Hepatocyte (in vitro differentiated cells): Measurements from ENCODE around the gene DENND6B. TPM values are rescaled to one million over a fixed set of nuclear protein-coding genes. Genes with fewer than 3 reads are reported as not detected.
A peak's percentile ranks its signal among the peaks of the same experiment; 100 is the strongest.

Source experiments
- DNase-seq: peaks from one replicate; pipeline ENCODE4 v3.0.0-alpha.2; 2016; ENCODE audit warnings: low spot score
- H2AFZ ChIP-seq: fragments of 200-600 bp; sonication (generic); 2 replicates; pipeline ENCODE4 v1.6.0; 2016; ENCODE audit warnings: antibody characterized with exemption, mild to moderate bottlenecking
- H3K27ac ChIP-seq: fragments of 200-600 bp; sonication (generic); 2 replicates; pipeline ENCODE4 v1.5.1; 2016; ENCODE audit warnings: mild to moderate bottlenecking
- H3K27me3 ChIP-seq: fragments of 200-600 bp; sonication (generic); 2 replicates; pipeline ENCODE4 v1.6.1; 2016
- H3K36me3 ChIP-seq: fragments of 200-600 bp; sonication (generic); replicated peaks from 2 replicates; pipeline ENCODE4 v1.5.1; 2016; ENCODE audit warnings: low read depth; ENCODE audit not compliant: insufficient read depth
- H3K4me1 ChIP-seq: fragments of 200-600 bp; sonication (generic); 2 replicates; pipeline ENCODE4 v1.5.1; 2016; ENCODE audit warnings: mild to moderate bottlenecking, moderate library complexity; ENCODE audit not compliant: insufficient read depth
- H3K4me2 ChIP-seq: fragments of 200-600 bp; sonication (generic); 2 replicates; pipeline ENCODE4 v1.6.0; 2016
- H3K4me3 ChIP-seq: fragments of 200-600 bp; sonication (generic); 2 replicates; pipeline ENCODE4 v1.5.1; 2016; ENCODE audit warnings: mild to moderate bottlenecking
- H3K79me2 ChIP-seq: fragments of 200-600 bp; sonication (generic); 2 replicates; pipeline ENCODE4 v1.6.0; 2017; ENCODE audit warnings: mild to moderate bottlenecking
- H3K9me2 ChIP-seq: fragments of 200-600 bp; sonication (generic); replicated peaks from 2 replicates; pipeline ENCODE4 v1.6.0; 2017; ENCODE audit warnings: mild to moderate bottlenecking; ENCODE audit not compliant: insufficient read depth
- H3K9me3 ChIP-seq: fragments of 200-600 bp; sonication (generic); 2 replicates; pipeline ENCODE4 v1.5.1; 2016; ENCODE audit warnings: low read depth, mild to moderate bottlenecking
- H4K20me1 ChIP-seq: fragments of 200-600 bp; sonication (generic); 2 replicates; pipeline ENCODE4 v1.6.0; 2016; ENCODE audit warnings: mild to moderate bottlenecking; ENCODE audit not compliant: insufficient read depth, poor library complexity, severe bottlenecking
- CTCF ChIP-seq: fragments of 200-600 bp; sonication (generic); IDR thresholded peaks from 2 replicates; pipeline ENCODE4 v1.5.1; 2016; ENCODE audit warnings: antibody characterized with exemption, mild to moderate bottlenecking; ENCODE audit not compliant: poor library complexity
- EZH2 ChIP-seq: fragments of 200-600 bp; sonication (generic); IDR thresholded peaks from 2 replicates; pipeline ENCODE4 v1.6.1; 2016; ENCODE audit warnings: antibody characterized with exemption, mild to moderate bottlenecking, borderline replicate concordance
- EZH2phosphoT487 ChIP-seq: fragments of 200-600 bp; sonication (generic); IDR thresholded peaks from one replicate; pipeline ENCODE4 v1.6.1; 2018; ENCODE audit warnings: antibody characterized with exemption, mild to moderate bottlenecking, low read depth, moderate library complexity; ENCODE audit not compliant: unreplicated experiment, severe bottlenecking
- WGBS: methylation state at CpG from one replicate; pipeline ENCODE4 v1.1.6; 2016; ENCODE audit warnings: low lambda C conversion rate; ENCODE audit errors: missing lambda C conversion rate; 5-methylcytosine and 5-hydroxymethylcytosine counted together
- polyA plus RNA-seq: library from polyadenylated mRNA; unstranded; fragments of >200 nt; fragmentation: Nextera tagmentation; extraction: Ambion mirVana; gene quantifications from 2 replicates; pipeline ENCODE4 v1.2.1, GENCODE V29; 2016
- total RNA-seq: library from RNA; depleted of rRNA; stranded (reverse); fragments of >200 nt; gene quantifications from 2 replicates; pipeline ENCODE4 v1.2.3, GENCODE V29; 2014

Gene DENND6B
- total and polyA plus RNA-seq, 2 experiments from 2014 or later = 3.3 to 8.7 TPM

- no peaks in the 10 kb centered on the region for H3K36me3 ChIP-seq
- H3K9me3 ChIP-seq = no peaks in the 10 kb centered on the region
- no peaks in the 10 kb centered on the region for H3K9me2 ChIP-seq
- no peaks in the 10 kb centered on the region for H3K79me2 ChIP-seq
- peak within 1 kb of the TSS; percentile 99 for H3K4me2 ChIP-seq
- peak; percentile 53 for DNase-seq
- peaks cover 28% of the 10 kb centered on the region for H3K27me3 ChIP-seq
- WGBS = 1% methylated on average over 11 of the region's 92 CpGs
- peak within 1 kb of the TSS; percentile 45 for H2AFZ ChIP-seq
- no peak for TF ChIP-seq CTCF
- H3K4me3 ChIP-seq = peak within 1 kb of the TSS; percentile 29
- peaks cover 34% of the 10 kb centered on the region for H3K4me1 ChIP-seq
- H3K27ac ChIP-seq = no peak within 1 kb of the TSS
- H4K20me1 ChIP-seq = peaks cover under 1% of the 10 kb centered on the region
Measured at GRCh38 chr22:50269970-50270665, 56.7 kb downstream of the DENND6B start, which contains the start of gene MAPK11. MAPK11 (minus strand) TSS chr22:50270380; CDS start chr22:50270292, 88 bp downstream.

- H2AFZ ChIP-seq = no peak overlapping the region
- no peaks in the 10 kb centered on the region for H4K20me1 ChIP-seq
- peaks cover 28% of the 10 kb centered on the region for H3K27me3 ChIP-seq
- no peaks in the 10 kb centered on the region for H3K9me3 ChIP-seq
- TF ChIP-seq EZH2 = peak; percentile 28
- TF ChIP-seq EZH2phosphoT487 = no peak
- no peak for TF ChIP-seq CTCF
- H3K4me2 ChIP-seq = peak overlapping the region; percentile 99
- H3K4me3 ChIP-seq = no peak overlapping the region
- peaks cover 34% of the 10 kb centered on the region for H3K4me1 ChIP-seq
- H3K79me2 ChIP-seq = no peaks in the 10 kb centered on the region
- no peaks in the 10 kb centered on the region for H3K9me2 ChIP-seq
- H3K36me3 ChIP-seq = no peaks in the 10 kb centered on the region
- 39% methylated on average over 13 of the region's 18 CpGs for WGBS
- H3K27ac ChIP-seq = no peak overlapping the region
- no peak for DNase-seq
Measured at GRCh38 chr22:50269573-50269969, 57.2 kb downstream of the DENND6B start.

GRCh38 chr22:50268655-50269113 is 58.1 kb downstream of the DENND6B start:
- no peaks in the 10 kb centered on the region for H3K79me2 ChIP-seq
- DNase-seq = no peak
- TF ChIP-seq CTCF (no peak), EZH2 (no peak), EZH2phosphoT487 (no peak)
- H3K4me2 ChIP-seq = no peak overlapping the region
- H2AFZ ChIP-seq = no peak overlapping the region
- H3K27me3 ChIP-seq = peaks cover 28% of the 10 kb centered on the region
- no peak overlapping the region for H3K4me3 ChIP-seq
- no peaks in the 10 kb centered on the region for H3K9me3 ChIP-seq
- no peaks in the 10 kb centered on the region for H4K20me1 ChIP-seq
- H3K27ac ChIP-seq = no peak overlapping the region
- H3K36me3 ChIP-seq = no peaks in the 10 kb centered on the region
- H3K4me1 ChIP-seq = peaks cover 34% of the 10 kb centered on the region
- 66% methylated on average over 9 of the region's 9 CpGs for WGBS
- H3K9me2 ChIP-seq = no peaks in the 10 kb centered on the region
